Psoas muscle (tissue), 8 donors: ENCODE measurements around the gene PAQR7. TPM values are rescaled to one million over a fixed set of nuclear protein-coding genes. Genes with fewer than 3 reads are reported as not detected.
A peak's percentile ranks its signal among the peaks of the same experiment; 100 is the strongest.

ENCODE experiments used
- ATAC-seq, 4 donors: fragments of 200-7000 bp; cut with Tn5 transposase; one replicate each; pipeline ENCODE4 v1.9.1; 2020; ENCODE audit warnings: moderate library complexity in 3 of 4, mild to moderate bottlenecking in 2 of 4
- DNase-seq, 2 donors: peaks; one replicate each; pipeline ENCODE4 v3.0.0-alpha.2; 2020
- H3K27ac ChIP-seq: fragments of 200-600 bp; one replicate; pipeline ENCODE4 v1.8.0; 2022
- H3K27me3 ChIP-seq, 3 donors: fragments of 200-600 bp in 1 of 3; one replicate each; pipeline versions ENCODE4 v1.6.1 to v1.8.0; 2013 to 2022; ENCODE audit warnings: low read length in 2 of 3, mild to moderate bottlenecking in 2 of 3, moderate library complexity in 1 of 3; ENCODE audit not compliant: insufficient read depth in 3 of 3
- H3K36me3 ChIP-seq, 2 donors: fragments of 200-600 bp in 1 of 2; one replicate each; pipeline versions ENCODE4 v1.6.1 to v1.8.0; 2013 to 2022; ENCODE audit warnings: low read depth in 1 of 2, mild to moderate bottlenecking in 1 of 2, moderate library complexity in 1 of 2; ENCODE audit not compliant: insufficient read depth in 1 of 2
- H3K4me1 ChIP-seq: fragments of 200-600 bp; one replicate; pipeline ENCODE4 v1.8.0; 2022
- H3K4me3 ChIP-seq: fragments of 200-600 bp; one replicate; pipeline ENCODE4 v1.8.0; 2022; ENCODE audit warnings: mild to moderate bottlenecking
- H3K9me3 ChIP-seq: fragments of 200-600 bp; one replicate; pipeline ENCODE4 v1.8.0; 2022
- CTCF ChIP-seq: fragments of 200-600 bp; IDR thresholded peaks from one replicate; pipeline ENCODE4 v1.8.0; 2022; ENCODE audit warnings: antibody characterized with exemption
- WGBS, 3 donors: extraction: QIAGEN DNeasy Blood & Tissue Kit; methylation state at CpG; one replicate each; pipeline versions ENCODE4 v1.1.6 to v1.1.7; 2013; 5-methylcytosine and 5-hydroxymethylcytosine counted together
- intact Hi-C, 2 donors: fragments of 100-400 bp; cut with DNase I; formaldehyde crosslinking; loops; one replicate each; pipeline versions ENCODE4 v1.11.0 to v1.14.2; 2022
- polyA plus RNA-seq, 3 donors: library from polyadenylated mRNA; stranded (reverse); fragments of 200-250 nt; gene quantifications; one replicate each; pipeline ENCODE4 v1.2.3, GENCODE V29; 2013
- total RNA-seq, 4 donors: library from RNA; stranded (reverse); fragmentation: NEBNext Ultra II Directional in 2 of 4; extraction: Animal tissue kit (Norgen Biotek cat#: 25700) in 2 of 4; gene quantifications; one replicate each; pipeline versions ENCODE4 v1.2.1 to v1.2.4, GENCODE V29; 2021 to 2023
- donor health status: healthy with polysubstance abuse.
- donor health status: DM: no; HTN: no; CAD: no; lungs with moderate emphysema.
- donor health status: Bipolar disorder and iron deficiency.
- donor health status: healthy.
- donor health status: DM: yes; HTN: yes; CAD: no.
- donor health status: DM: no; HTN: no; CAD: no.
- donor health status: DM: no; HTN: no; CAD: no.
- donor health status: DM: yes; HTN: yes; CAD: no.

The PAQR7 gene
- total and polyA plus RNA-seq, 7 donors = 2.1 to 3.7 (median 2.3) TPM

- ATAC-seq (no peak), DNase-seq (no peak)
- no peak for TF ChIP-seq CTCF
- WGBS, 3 donors = 71 to 77% (median 76%) methylated on average over 1 of the region's 1 CpG
- intact Hi-C loops = loop anchor here in 1 of 2 donors (10.0 kb wide), 1 partner anchor 166 kb away; the partner anchor contains the start of gene PAFAH2
- Histone ChIP-seq H3K27me3 (no peaks in the 10 kb centered on the region), H3K27ac (no peak overlapping the region), H3K4me1 (no peaks in the 10 kb centered on the region), H3K36me3 (peaks cover 26 to 84% of the 10 kb centered on the region in 2 donors), H3K4me3 (no peak overlapping the region), H3K9me3 (no peaks in the 10 kb centered on the region)
Observed at GRCh38 chr1:25829046-25829445, 46.5 kb downstream of the PAQR7 start.

GRCh38 chr1:25828491-25828890 is 47.0 kb downstream of the PAQR7 start:
- no peak for ATAC-seq
- H3K9me3 ChIP-seq = no peaks in the 10 kb centered on the region
- H3K36me3 ChIP-seq = peaks cover 26 to 84% of the 10 kb centered on the region in 2 donors
- no peak overlapping the region for H3K4me3 ChIP-seq
- intact Hi-C loops = loop anchor here in 1 of 2 donors (10.0 kb wide), 1 partner anchor 166 kb away; the partner anchor contains the start of gene PAFAH2
- no peaks in the 10 kb centered on the region for H3K4me1 ChIP-seq
- 61 to 67% (median 64%) methylated on average over 3 of the region's 3 CpGs for WGBS, 3 donors
- DNase-seq = no peak
- no peaks in the 10 kb centered on the region for H3K27me3 ChIP-seq
- no peak for TF ChIP-seq CTCF
- H3K27ac ChIP-seq = no peak overlapping the region

DNA sequence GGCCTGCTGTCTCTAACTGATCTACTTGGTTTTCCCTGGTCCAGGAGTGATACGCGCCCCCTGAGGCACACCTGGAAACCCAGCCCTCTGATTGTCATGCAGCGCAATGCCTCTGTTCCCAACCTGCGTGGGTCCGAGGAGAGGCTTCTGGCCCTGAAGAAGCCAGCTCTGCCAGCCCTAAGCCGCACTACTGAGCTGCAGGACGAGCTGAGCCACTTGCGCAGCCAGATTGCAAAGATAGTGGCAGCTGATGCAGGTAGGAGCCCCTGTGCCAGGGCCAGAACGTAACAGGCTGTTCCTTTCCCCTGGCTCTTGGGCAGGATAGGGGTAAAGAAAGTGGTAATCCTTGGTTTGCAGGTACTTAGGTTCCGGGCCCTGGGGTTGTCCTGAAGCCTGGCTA is 48.9 kb downstream of the PAQR7 start:
- Histone ChIP-seq H3K4me1 (peaks cover 11% of the 10 kb centered on the region), H3K27me3 (no peaks in the 10 kb centered on the region), H3K4me3 (no peak overlapping the region), H3K36me3 (peaks cover 19 to 70% of the 10 kb centered on the region in 2 donors), H3K27ac (no peak overlapping the region), H3K9me3 (no peaks in the 10 kb centered on the region)
- TF ChIP-seq CTCF = no peak
- intact Hi-C loops = loop anchor here in 1 of 2 donors (10.0 kb wide), 1 partner anchor 168 kb away; the partner anchor contains the start of gene PAFAH2
- DNase-seq = no peak
- 93 to 96% (median 93%) methylated on average over 10 of the region's 10 CpGs for WGBS, 3 donors
- no peak for ATAC-seq

DNA sequence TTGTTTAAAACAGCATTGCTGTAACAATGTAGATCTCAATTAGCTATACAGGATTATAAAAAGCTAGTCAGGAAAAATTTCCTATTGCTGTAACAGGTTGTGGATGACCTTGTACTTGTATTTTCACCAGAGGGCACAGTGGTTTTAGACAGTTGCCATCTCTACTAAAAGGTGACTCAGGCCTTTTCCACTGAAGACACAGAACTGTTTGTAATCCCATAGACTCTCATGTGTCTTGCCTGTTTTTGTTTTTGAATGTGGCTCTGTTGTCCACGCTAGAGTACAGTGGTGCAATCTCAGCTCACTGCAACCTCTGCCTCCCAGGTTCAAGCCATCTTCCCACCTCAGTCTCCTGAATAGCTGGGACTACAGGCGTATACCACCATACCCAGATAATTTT is 49.9 kb downstream of the PAQR7 start:
- no peak for TF ChIP-seq CTCF
- no peaks in the 10 kb centered on the region for H3K9me3 ChIP-seq
- ATAC-seq = peak in 3 of 4 donors; percentile 35 to 41 (median 37)
- H3K36me3 ChIP-seq = peaks cover 14 to 61% of the 10 kb centered on the region in 2 donors
- no peak overlapping the region for H3K4me3 ChIP-seq
- intact Hi-C loops = loop anchor here in 1 of 2 donors (10.0 kb wide), 1 partner anchor 169 kb away; the partner anchor contains the start of gene PAFAH2
- peak overlapping the region; percentile 19 for H3K27ac ChIP-seq
- DNase-seq = no peak
- no peaks in the 10 kb centered on the region for H3K27me3 ChIP-seq
- peaks cover 20% of the 10 kb centered on the region for H3K4me1 ChIP-seq
- 85 to 92% (median 92%) methylated on average over 2 of the region's 2 CpGs for WGBS, 3 donors

GRCh38 chr1:25821630-25822091 is 53.8 kb downstream of the PAQR7 start:
- ATAC-seq = peak in 3 of 4 donors; percentile 13 to 32 (median 25)
- H3K27me3 ChIP-seq = no peaks in the 10 kb centered on the region
- WGBS, 3 donors = 24 to 50% (median 32%) methylated on average over 5 of the region's 5 CpGs
- H3K27ac ChIP-seq = peak overlapping the region; percentile 92
- no peaks in the 10 kb centered on the region for H3K9me3 ChIP-seq
- peak overlapping the region; percentile 73 for H3K4me3 ChIP-seq
- peaks cover 3 to 21% of the 10 kb centered on the region in 2 donors for H3K36me3 ChIP-seq
- peaks cover 31% of the 10 kb centered on the region for H3K4me1 ChIP-seq
- no peak for TF ChIP-seq CTCF
- DNase-seq = peak; percentile 44 to 69
- intact Hi-C loops = loop anchor here in 1 of 2 donors (10.0 kb wide), 1 partner anchor 173 kb away; the partner anchor contains the start of gene PAFAH2
